CD4-positive, alpha-beta T cell treated with Interleukin-2 at 100 ng/mL for 4 hours (primary cell): Measurements from ENCODE around the gene KLF16.

ENCODE experiments used
- DNase-seq: peaks from one replicate; pipeline ENCODE4 v3.0.0-alpha.2; 2020; ENCODE audit warnings: low spot score

The KLF16 gene

DNA sequence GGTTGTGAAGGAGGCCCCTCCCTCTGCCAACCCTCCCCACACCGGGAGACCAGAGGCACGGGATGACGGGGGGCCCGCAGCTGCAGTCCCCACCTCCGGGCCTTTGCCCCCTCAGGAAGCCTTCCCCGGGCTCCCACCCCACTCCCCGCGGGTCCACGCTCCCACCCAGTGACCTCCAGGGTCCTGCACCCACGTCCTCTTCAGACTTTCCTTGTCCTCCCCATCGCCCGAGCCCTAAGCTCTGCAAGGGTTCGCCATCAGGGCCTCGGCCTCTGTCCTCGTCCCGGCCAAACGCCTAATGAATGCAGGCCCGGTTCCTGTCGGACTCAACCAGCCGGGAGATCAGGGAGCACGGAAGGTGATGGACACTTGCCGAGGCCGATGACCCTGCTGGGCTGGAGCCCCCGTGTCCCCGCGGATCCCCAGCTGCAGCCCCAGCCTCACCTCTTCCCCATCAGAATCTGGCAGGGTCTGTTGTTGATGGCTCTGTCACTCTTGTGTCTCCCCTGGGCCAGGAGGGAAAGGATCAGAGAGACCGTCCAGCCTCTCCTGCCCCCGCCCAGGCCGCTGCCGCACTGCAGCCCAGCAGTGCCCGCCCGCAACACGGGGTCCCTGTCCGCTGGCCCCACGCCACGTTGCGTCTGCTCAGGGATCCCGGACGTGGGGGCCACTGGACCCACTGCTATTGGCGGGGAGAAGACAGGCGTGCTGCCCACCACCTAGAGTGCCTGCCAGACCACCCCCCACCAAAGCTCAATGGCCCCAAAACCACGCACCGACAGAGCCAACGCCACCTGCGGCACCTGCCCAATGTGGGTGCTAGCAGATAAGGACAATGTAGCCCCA is 57.0 kb downstream of the KLF16 start:
- DNase-seq: no peak

DNA sequence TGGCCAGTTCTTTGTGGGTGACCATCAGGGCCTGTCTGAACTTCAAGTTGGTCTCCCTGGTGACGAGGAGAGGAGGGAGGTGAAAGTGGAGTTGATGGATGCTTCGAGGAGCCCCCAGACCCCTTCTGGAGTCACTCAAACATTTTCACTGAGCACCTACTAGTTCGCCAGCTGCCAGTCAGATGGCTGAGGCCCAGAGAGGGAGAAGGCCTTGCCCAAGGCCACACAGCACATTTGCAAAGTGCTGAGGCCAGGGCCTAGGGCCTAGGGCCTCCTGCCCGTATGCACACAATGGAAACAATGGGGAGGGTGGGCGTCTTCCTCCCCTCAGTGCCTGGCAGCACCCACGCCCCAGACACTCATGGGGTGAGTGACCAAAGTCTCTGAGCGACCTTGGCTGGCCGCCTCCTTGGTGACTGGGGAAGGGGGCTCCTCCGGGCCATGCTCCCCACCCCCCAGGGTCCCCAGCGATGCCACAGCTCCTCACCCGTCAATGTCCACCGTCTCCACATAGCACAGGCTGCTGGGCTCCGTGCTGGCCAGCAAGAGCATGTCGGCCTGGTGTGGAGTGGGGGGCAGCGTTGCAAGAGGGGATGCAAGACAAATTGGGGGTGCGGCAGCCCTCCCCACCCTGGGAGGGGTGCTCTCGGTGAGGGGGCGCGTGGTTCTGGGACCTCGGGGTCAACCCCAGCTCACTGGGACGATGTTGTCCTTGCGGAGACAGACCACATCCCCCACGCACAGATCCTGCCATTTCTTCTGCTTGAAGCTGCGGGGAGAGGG is 57.8 kb downstream of the KLF16 start:
- DNase-seq: no peak

DNA sequence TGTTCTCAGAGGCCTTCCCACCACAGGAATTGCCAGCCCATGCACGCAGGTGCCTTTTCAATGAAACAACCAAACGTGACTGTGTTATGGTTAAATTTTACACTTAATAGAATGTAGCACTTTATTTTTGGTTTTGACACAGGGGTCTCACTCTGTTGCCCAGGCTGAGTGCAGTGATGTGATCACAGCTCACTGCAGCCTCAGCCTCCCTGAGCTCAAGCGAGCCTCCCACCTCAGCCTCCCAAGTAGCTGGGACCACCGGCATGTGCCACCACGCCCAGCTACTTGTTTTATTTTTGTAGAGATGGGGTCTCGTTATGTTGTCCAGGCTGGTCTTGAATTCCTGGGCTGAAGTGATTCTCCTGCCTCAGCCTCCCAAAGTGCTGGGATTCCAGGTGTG is 58.5 kb downstream of the KLF16 start:
- no peak for DNase-seq
